A549 treated with AZD9567 at 1 μM for 4 hours (cell line): Measurements from ENCODE around the gene PPP1R7. TPM values are rescaled to one million over a fixed set of nuclear protein-coding genes. Genes with fewer than 3 reads are reported as not detected.

Experiments
- total RNA-seq: library from RNA; stranded (reverse); fragments of 200-300 nt; extraction: Qiagen RNA extraction; gene quantifications from 5 replicates; pipeline ENCODE4 v1.2.3, GENCODE V29; 2022; ENCODE audit not compliant: insufficient read depth

PPP1R7 gene, protein sequence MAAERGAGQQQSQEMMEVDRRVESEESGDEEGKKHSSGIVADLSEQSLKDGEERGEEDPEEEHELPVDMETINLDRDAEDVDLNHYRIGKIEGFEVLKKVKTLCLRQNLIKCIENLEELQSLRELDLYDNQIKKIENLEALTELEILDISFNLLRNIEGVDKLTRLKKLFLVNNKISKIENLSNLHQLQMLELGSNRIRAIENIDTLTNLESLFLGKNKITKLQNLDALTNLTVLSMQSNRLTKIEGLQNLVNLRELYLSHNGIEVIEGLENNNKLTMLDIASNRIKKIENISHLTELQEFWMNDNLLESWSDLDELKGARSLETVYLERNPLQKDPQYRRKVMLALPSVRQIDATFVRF
- 59.2 to 70.8 TPM (median 60.9 TPM) in 5 replicates for total RNA-seq

DNA sequence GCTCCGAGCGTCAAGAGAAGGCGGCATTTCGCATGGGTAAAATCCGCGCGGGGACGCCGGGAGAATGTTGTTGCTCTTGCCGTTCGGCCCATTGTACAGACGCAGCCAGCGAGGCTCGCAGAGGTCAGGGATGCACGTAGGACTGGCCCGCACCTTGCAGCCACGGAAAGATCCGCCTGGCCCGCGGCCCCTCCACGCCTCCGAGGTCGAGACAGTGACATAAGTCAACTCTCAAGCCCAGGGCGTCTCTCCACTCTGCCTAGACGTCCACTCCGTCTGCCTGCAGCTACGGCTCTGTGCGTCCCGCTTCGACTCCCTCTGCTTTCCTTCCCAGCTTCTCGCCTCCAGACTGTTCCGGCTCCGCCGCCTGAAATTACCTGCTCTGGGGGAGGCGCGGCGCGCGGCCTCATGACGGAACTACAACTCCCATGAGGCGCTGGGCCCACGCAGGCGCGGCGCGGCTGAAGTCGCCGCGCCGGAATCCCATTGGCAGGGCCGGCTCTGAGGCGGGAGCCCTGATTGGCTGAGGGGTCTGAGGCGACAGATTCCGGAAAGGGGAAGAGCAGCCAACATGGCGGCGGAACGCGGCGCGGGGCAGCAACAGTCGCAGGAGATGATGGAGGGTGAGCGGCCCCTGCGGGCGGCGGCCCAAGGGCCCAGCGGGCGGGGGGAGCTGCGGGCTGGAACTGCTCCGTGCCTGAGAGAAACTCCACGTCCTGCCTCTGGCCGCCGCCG lies at the start of gene PPP1R7:
TSS of gene PPP1R7 (plus strand) at position 543 of the 735 bp plus-strand sequence. CDS start at position 572, 29 bp downstream.

DNA sequence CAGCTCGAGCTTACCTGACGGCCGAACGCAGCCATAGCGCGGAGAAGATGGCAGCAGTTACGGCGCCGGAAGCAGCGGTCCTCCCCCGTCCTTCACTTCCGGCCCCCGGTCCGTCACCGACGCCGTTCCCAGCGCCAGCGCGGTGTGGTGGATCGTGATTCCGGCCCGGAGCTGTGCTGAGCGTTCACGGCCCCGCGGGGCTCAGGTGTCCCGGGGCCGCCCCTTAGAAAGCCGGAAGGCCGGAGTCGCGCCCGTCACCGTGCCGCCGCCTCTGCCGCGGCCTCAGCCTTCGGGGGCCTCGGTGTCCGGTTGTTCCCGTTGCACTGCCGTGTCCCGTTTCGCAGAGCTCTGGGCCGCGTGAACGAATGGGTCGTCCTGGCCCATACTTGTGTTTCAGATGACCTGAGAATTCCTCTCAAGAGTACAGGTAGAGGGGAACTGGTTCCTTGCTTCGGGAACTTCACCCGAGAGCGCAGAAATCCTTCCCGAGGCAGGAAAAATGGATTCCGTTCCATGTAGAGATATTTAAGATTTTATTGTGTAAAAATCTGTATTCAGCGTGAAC lies 47.9 kb upstream of the PPP1R7 start, which contains the start of gene MTERF4:
TSS of gene MTERF4 (minus strand) at position 49 of the 565 bp plus-strand sequence. CDS start at position 35, 14 bp downstream.

DNA sequence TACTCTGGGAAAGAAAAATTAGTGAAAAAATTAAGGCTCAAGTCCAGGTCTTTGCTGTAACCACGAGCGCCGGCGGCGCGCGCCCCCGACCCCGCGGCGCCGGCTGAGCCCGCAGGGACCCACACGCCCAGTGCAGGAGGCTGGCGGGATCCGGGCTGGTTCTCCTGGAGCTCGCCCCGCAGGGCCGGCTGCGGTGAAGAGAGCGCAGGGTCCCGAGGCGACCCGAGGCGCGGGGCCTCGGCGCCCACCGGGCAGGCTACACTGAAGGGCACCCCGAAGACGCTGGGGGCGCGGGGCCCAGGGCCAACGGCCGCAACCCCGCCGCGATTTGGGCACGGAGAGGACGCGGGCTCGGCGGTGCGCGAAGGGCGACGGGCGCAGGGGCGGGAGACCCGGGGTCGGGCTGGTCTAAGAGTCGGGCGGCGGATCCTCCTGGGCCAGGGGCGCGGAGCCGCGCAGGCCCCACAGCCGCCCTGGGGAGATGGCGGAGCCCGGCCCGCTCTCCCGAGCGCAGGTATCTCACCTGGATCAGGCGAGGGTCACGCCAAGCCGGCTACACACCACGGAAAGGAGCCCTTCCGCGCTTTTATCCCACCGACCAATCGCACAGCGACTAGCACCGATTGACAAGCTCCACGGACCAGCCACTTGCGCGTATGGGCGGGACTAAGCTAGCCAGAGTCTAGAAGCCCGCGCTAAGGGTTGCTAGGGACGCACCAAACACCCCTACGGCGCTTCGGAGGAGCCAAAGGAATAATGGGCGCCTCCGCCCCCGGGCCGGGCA lies 1.2 kb upstream of the PPP1R7 start, which contains the start of gene PASK:
TSS of gene PASK (minus strand) at position 582 of the 784 bp plus-strand sequence. CDS start 6,440 bp downstream, outside the sequence.

DNA sequence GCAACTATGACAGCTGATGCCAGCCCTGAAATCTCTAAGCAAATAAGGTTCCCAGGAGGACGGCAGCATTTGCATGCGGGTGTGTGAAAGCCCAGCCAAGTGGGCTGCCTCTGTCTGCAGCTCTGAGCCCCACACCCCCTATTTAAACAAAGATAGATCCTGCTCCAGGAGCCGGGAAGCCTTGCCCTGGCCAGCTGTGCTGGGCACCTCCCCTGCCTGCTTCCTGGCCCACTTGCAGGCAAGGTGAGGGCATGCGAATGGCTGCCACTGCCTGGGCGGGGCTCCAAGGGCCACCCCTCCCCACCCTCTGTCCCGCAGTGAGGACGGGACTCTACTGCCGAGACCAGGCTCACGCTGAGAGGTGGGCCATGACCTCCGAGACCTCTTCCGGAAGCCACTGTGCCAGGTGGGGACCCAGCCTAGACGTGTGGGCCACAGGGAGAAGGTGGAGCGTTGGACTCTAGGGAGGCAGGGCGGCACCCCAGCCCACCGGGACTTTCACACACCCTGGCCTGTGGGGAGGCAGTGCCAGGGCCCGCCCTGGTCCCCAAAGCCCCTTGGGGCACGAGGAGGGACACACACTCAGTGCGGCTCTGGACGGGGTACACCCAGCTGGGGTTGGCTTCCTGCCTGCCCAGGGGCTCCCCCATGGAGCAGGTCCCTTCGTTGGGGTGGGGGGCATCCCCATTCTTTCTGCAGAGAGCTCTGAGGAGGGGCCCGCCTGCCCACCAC lies 38.3 kb downstream of the PPP1R7 start, which contains the start of gene ANO7:
TSS of gene ANO7 (plus strand) at position 317 of the 732 bp plus-strand sequence. CDS start 1,387 bp downstream, outside the sequence.

Other genes starting within 250 kb of the PPP1R7 start
- gene CROCC2, start 244.1 kb upstream of the PPP1R7 start, total RNA-seq: not detected in 5 replicates
- 0.69 to 0.92 TPM (median 0.85 TPM) in 5 replicates for gene SNED1, start 151.8 kb upstream of the PPP1R7 start, total RNA-seq
- 19.1 to 26.0 TPM (median 23.8 TPM) in 5 replicates for gene MTERF4, start 48.2 kb upstream of the PPP1R7 start, total RNA-seq
- gene PASK, start 995 bp upstream of the PPP1R7 start, total RNA-seq: 7.0 to 10.4 TPM (median 8.6 TPM) in 5 replicates
- gene ANO7, start 38.2 kb downstream of the PPP1R7 start, total RNA-seq: 1.7 to 3.7 TPM (median 2.1 TPM) in 5 replicates
- gene HDLBP, start 165.2 kb downstream of the PPP1R7 start, total RNA-seq: 247 to 346 TPM (median 255 TPM) in 5 replicates
- 231 to 368 TPM (median 273 TPM) in 5 replicates for gene SEPTIN2, start 165.5 kb downstream of the PPP1R7 start, total RNA-seq
- 27.8 to 43.6 TPM (median 34.0 TPM) in 5 replicates for gene FARP2, start 205.8 kb downstream of the PPP1R7 start, total RNA-seq